ENCODE results near the gene TTLL11. TPM values are rescaled to one million over a fixed set of nuclear protein-coding genes. Genes with fewer than 3 reads are reported as not detected.

The TTLL11 gene
- total and polyA plus RNA-seq, 4 donors: 3.6 to 7.8 (median 5.9) TPM

DNA sequence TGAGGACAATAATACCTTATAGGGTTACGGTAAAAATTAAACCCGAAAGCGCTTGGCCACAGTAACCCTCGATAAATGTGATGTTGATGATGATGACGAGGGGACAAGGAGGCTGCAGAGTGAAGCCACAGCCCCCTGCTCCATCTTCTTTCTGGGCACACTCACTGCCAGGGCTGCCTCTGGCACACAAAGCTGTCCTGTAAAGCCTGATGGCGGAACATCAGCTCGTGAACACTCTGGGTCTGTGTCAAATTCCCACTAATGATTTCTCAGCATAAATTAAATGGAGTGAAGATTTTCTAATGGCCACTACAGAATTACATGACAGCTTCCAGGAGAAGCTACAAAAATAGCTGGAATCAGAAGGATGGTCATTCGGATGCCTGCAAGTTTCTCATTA is 142.2 kb downstream of the TTLL11 start:
- Histone ChIP-seq H3K4me3 (no peak overlapping the region), H3K27ac (ENCODE audit: low read depth in 1 of 2, low read length in 1 of 2) (no peak overlapping the region), H3K9me3 (ENCODE audit: control insufficient read depth in 4 of 4, insufficient read depth in 3 of 4, low read length in 3 of 4) (no peaks in the 10 kb centered on the region), H3K9ac (ENCODE audit: insufficient read depth in 1 of 2, low read length in 2 of 2) (no peak overlapping the region), H3K27me3 (ENCODE audit: control insufficient read depth in 3 of 3, insufficient read depth in 3 of 3, low read length in 2 of 3) (no peaks in the 10 kb centered on the region), H3K36me3 (ENCODE audit: control insufficient read depth in 4 of 4, insufficient read depth in 4 of 4, low read length in 4 of 4) (no peaks in the 10 kb centered on the region), H3K4me1 (ENCODE audit: control insufficient read depth in 5 of 5, insufficient read depth in 5 of 5, low read length in 5 of 5) (peaks cover 2 to 16% (median 6%) of the 10 kb centered on the region in 5 donors)
- no peak for DNase-seq
- no peak for ATAC-seq (ENCODE audit: insufficient read depth, low FRiP score)
- 84 to 91% methylated on average over 8 of the region's 8 CpGs for WGBS, 2 donors
- TF ChIP-seq, protein P1, sequence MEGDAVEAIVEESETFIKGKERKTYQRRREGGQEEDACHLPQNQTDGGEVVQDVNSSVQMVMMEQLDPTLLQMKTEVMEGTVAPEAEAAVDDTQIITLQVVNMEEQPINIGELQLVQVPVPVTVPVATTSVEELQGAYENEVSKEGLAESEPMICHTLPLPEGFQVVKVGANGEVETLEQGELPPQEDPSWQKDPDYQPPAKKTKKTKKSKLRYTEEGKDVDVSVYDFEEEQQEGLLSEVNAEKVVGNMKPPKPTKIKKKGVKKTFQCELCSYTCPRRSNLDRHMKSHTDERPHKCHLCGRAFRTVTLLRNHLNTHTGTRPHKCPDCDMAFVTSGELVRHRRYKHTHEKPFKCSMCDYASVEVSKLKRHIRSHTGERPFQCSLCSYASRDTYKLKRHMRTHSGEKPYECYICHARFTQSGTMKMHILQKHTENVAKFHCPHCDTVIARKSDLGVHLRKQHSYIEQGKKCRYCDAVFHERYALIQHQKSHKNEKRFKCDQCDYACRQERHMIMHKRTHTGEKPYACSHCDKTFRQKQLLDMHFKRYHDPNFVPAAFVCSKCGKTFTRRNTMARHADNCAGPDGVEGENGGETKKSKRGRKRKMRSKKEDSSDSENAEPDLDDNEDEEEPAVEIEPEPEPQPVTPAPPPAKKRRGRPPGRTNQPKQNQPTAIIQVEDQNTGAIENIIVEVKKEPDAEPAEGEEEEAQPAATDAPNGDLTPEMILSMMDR (IDR thresholded peaks at IDR 0.05; ENCODE audit: control extremely low read depth, extremely low read depth): no peak

DNA sequence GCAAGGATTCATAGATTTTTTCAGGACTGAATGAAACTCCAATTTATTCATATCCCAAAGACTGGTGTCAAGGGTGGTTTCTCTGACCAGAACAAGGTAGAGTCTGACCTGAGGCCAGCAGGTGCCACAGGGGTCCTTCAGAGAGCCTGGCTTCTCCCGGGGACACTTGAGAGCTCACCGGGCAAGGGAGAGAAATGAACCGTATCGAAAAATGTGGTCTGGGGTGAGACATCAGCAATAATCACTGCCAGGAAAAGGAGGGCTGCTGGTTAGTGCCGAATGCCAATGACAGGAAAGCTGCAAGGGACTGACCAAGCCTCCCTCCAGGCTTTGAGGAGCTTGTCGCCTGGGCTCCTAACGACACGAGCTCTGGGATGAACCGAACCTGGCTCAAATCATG is 142.7 kb downstream of the TTLL11 start:
- 85 to 86% methylated on average over 9 of the region's 9 CpGs for WGBS, 2 donors
- Histone ChIP-seq H3K27me3 (ENCODE audit: control insufficient read depth in 3 of 3, insufficient read depth in 3 of 3, low read length in 2 of 3) (no peaks in the 10 kb centered on the region), H3K36me3 (ENCODE audit: control insufficient read depth in 4 of 4, insufficient read depth in 4 of 4, low read length in 4 of 4) (no peaks in the 10 kb centered on the region), H3K27ac (ENCODE audit: low read depth in 1 of 2, low read length in 1 of 2) (no peak overlapping the region), H3K9me3 (ENCODE audit: control insufficient read depth in 4 of 4, insufficient read depth in 3 of 4, low read length in 3 of 4) (no peaks in the 10 kb centered on the region), H3K9ac (ENCODE audit: insufficient read depth in 1 of 2, low read length in 2 of 2) (no peak overlapping the region), H3K4me3 (no peak overlapping the region), H3K4me1 (ENCODE audit: control insufficient read depth in 5 of 5, insufficient read depth in 5 of 5, low read length in 5 of 5) (peaks cover 2 to 16% (median 6%) of the 10 kb centered on the region in 5 donors)
- no peak for DNase-seq
- TF ChIP-seq, protein P1 (IDR thresholded peaks at IDR 0.05; ENCODE audit: control extremely low read depth, extremely low read depth): no peak
- ATAC-seq (ENCODE audit: insufficient read depth, low FRiP score): no peak

DNA sequence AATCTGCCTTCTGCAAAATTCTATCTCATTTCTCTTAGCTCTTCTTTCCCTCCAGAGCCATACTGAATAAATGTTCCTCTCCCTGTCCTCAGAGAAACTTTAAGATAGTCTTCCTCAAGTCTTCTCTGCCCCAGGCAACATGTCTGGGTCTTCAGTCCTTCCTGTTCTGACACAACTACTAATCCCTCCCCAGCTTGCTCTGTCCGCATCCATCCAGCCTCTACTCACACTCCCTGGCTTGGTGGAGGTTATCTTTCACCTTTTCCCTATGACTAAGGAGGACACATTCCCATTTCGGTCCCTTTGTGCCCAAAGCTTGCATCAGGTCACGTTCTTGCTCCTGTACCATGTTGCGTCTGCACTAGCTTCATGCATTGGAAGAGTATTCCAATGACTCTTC is 143.3 kb downstream of the TTLL11 start:
- H3K36me3 ChIP-seq (ENCODE audit: control insufficient read depth in 4 of 4, insufficient read depth in 4 of 4, low read length in 4 of 4): no peaks in the 10 kb centered on the region
- H3K9me3 ChIP-seq (ENCODE audit: control insufficient read depth in 4 of 4, insufficient read depth in 3 of 4, low read length in 3 of 4): no peaks in the 10 kb centered on the region
- TF ChIP-seq, protein P1 (IDR thresholded peaks at IDR 0.05; ENCODE audit: control extremely low read depth, extremely low read depth): no peak
- no peak overlapping the region for H3K9ac ChIP-seq (ENCODE audit: insufficient read depth in 1 of 2, low read length in 2 of 2)
- no peak for ATAC-seq (ENCODE audit: insufficient read depth, low FRiP score)
- H3K4me1 ChIP-seq (ENCODE audit: control insufficient read depth in 5 of 5, insufficient read depth in 5 of 5, low read length in 5 of 5): peaks cover 2 to 9% (median 6%) of the 10 kb centered on the region in 5 donors
- H3K27ac ChIP-seq (ENCODE audit: low read depth in 1 of 2, low read length in 1 of 2): no peak overlapping the region
- DNase-seq: no peak
- WGBS, 2 donors: 95 to 96% methylated on average over 4 of the region's 4 CpGs
- no peaks in the 10 kb centered on the region for H3K27me3 ChIP-seq (ENCODE audit: control insufficient read depth in 3 of 3, insufficient read depth in 3 of 3, low read length in 2 of 3)
- H3K4me3 ChIP-seq: no peak overlapping the region

DNA sequence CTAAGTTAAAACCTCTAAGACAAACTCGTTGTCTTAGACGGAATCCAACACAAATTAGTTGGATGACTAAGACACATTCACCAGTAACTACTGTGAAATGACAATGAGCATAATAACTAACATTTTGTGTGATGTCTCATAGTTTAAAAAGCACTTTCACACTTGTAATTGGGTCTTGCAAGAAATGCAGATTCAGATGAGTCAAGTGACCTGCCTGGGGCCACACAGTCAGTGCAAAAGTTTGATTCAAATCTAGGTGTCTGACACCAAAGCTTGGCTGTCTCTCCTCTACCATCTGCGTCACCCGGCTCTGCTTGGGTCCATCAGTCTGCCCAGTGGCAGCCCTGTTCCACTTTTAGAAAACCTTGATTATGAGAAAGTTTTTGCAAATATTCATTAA is 143.7 kb downstream of the TTLL11 start:
- no peak for ATAC-seq (ENCODE audit: insufficient read depth, low FRiP score)

More for the DNA sequence above, 143.7 kb downstream of the TTLL11 start:
- Histone ChIP-seq H3K4me1 (ENCODE audit: control insufficient read depth in 5 of 5, insufficient read depth in 5 of 5, low read length in 5 of 5) (peaks cover 0 to 5% (median 2%) of the 10 kb centered on the region in 5 donors), H3K9ac (ENCODE audit: insufficient read depth in 1 of 2, low read length in 2 of 2) (no peak overlapping the region), H3K27ac (ENCODE audit: low read depth in 1 of 2, low read length in 1 of 2) (no peak overlapping the region), H3K4me3 (no peak overlapping the region), H3K36me3 (ENCODE audit: control insufficient read depth in 4 of 4, insufficient read depth in 4 of 4, low read length in 4 of 4) (no peaks in the 10 kb centered on the region), H3K27me3 (ENCODE audit: control insufficient read depth in 3 of 3, insufficient read depth in 3 of 3, low read length in 2 of 3) (no peaks in the 10 kb centered on the region), H3K9me3 (ENCODE audit: control insufficient read depth in 4 of 4, insufficient read depth in 3 of 4, low read length in 3 of 4) (no peaks in the 10 kb centered on the region)
- TF ChIP-seq, protein P1 (IDR thresholded peaks at IDR 0.05; ENCODE audit: control extremely low read depth, extremely low read depth): no peak
- no peak for DNase-seq
- WGBS, 2 donors: 72 to 82% methylated on average over 4 of the region's 4 CpGs
